SKM-1 (cell line): ENCODE measurements around the gene ARPC5.

Experiments
- DNase-seq: peaks from one replicate; lab custom pipeline; 2025; ENCODE audit not compliant: unreplicated experiment; lab: John Stamatoyannopoulos, UW

The ARPC5 gene

DNA sequence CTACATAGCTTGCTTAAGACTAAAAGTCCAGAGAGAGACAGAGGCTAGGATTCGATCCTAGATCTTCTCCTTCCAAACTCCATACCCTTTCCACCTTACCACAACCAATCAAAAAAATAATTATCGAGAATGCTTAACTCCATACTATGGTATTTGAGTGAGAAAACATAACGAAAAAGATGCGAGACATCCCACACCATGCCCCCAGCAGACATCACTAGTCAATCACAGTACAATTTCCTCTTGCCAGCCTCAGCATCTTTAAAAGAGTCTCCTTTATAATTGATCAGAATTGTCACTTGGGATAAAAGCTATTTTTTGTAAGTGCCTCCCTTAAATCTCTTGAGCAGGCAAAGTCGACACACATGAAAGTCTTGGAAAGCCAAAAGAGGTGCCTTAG is 46.2 kb downstream of the ARPC5 start:
- no peak for DNase-seq

DNA sequence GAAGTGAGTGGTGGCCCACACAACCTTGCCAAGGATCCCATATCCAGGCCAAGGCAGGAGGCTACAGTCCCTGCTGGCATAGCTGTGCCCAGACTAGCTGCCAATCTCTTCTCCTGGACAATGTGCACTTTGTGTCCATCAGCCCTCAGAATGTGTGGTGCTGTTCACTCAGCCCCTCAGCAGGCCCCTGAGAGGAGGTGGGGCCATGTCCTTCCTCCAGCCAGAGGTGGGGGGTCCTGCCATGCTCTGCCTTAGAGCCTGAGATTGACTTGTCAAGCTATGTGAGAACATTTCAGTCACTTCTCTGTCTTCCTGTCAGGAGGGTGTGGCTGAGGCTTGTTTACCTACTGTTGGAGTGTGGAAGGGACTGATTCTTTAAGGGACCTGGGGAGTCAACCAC is 46.8 kb downstream of the ARPC5 start:
- DNase-seq, result no peak

DNA sequence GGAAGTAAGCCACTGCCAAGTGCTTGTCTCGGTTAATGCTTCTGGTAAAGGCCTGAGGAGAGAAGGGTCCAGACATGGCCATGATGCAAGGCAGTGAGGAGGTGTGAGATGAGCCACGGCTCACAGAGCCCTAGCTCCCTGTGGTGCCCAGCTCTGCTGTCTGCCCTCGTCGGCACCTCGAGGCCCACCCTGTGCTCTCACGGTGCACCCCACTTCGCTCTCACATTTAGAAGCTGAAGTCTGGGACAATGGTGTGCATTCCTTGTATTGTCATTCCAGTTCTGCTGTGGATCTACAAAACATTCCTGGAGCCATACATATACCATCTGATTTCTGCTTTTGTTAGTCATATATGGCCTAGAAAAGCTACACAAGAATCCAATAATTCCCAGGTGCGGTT is 48.7 kb downstream of the ARPC5 start:
- no peak for DNase-seq

DNA sequence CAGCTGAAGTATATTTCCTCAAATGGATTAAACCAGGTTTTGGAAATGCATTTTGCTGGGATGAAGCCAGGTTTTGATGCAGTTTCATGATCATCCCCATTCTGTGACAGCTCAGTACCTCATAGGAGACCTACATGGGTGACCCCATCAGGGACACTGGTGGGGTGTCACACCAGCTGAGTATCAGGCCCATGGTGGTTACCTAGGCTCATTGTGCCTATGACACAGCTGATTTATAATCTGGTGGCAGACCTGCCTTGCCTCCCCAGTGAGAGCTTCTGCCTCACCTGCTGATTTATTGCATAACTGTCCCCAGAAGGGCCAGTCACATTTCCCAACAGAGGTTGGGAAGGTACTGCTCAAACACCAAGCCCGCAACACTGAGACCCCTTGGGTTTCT is 49.1 kb downstream of the ARPC5 start:
- DNase-seq, result no peak

DNA sequence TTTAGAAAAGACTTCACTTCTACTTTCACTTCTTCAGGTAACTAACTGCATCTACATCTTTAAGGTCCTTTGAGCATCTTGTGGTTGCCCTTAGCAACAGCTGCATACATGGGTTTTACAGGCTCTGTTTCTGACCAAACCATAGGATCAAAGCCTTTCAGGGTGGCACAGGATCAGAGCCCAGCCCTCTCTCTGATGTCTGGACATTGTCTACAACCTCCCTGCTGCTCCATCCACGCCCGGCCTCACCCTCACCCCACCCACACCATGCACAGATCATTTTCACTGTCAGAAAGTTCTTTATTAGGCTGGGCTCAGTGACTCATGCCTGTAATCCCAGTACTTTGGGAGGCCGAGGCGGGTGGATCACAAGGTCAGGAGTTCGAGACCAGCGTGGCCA is 50.5 kb downstream of the ARPC5 start:
- DNase-seq, result no peak

DNA sequence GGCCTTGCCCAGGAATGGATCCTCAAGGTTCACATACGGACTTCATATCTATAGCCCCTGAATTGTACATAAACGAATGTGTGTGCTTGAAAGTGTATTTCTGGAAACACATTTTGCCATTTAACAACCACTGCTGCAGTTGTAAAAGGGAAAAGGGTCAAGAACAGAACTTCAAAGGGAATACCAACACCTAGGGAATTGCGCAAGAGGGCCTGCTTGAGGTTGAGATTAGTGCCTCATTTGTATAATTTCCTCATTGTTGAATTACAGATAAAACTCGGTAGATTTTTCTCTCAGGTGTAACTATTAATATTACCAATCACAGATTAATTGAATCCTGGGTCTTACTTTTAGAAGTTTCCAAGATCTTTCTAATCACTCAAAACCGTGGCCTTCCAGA is 51.4 kb downstream of the ARPC5 start:
- DNase-seq, result no peak

DNA sequence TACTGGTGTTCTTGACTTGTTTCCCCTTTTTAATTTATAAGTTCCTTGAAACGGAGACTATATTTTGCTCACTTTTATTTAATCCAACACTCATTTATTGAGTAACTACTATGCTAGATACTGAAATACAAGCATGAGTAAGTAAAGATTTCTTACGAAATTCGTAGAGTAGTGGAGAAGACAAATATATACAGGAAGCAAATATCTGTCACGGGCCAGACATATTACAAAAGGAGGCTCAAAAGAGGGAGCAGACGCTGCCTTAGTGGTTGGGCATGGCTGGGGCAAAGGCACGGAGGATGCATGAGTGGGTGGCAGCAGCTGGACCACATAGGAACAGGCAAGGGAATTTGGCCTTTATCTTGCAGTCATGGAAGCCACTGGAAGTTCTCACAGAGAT is 52.1 kb downstream of the ARPC5 start:
- DNase-seq, result peak; percentile 72

DNA sequence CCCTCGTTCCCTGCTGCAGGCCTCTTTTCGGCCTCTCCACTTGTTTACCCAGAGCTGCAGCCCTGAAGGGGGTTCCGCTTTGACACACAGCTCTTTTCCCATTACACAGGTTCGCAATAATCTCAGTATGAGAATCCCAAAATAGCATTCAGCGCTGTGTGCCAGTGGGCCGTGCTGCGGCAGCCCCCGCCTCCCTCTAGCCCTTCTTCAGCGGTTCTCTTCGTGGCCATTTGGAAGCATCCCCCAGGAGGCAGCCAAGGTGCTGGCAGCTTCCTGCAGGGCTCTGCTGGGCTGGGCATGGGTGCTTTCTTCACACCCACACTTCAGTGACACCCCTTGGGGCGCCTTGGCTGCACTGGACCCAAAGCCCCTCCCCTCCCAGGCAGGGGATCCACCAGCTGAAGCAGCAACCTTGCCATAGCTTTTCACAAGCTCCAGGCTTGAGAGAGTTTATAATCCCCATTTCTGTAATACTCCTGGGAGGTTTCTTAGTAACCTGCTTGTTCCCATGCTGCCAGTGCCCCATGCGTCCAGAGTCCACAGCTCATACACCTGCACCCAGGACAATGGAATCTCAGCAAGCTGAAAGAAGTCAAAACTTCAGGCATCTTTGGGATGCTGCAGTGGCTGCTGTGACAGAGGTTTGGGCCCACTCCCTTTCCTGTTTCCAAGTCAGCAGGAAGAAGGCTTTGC is 53.4 kb downstream of the ARPC5 start:
- DNase-seq, result no peak

DNA sequence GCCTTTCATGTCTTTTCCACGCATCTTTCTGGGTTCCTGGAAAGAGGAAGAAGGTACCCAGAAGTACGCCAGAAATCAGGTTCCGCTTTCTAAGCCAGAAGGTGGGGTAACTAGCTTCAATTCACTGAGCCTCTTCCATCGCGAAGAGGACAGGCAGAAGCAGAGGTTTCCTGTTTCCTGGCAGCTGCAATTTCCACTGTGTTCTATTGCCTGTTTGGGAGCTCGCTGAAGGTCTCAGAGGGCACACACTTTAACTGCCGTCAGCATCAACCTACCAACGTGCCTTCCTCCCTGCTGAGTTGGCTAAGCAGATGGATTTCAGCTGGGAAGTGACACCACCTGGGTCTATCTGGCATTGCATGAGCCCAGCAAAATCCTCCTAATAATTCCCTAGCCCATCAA is 55.3 kb downstream of the ARPC5 start:
- DNase-seq, result peak; percentile 100

DNA sequence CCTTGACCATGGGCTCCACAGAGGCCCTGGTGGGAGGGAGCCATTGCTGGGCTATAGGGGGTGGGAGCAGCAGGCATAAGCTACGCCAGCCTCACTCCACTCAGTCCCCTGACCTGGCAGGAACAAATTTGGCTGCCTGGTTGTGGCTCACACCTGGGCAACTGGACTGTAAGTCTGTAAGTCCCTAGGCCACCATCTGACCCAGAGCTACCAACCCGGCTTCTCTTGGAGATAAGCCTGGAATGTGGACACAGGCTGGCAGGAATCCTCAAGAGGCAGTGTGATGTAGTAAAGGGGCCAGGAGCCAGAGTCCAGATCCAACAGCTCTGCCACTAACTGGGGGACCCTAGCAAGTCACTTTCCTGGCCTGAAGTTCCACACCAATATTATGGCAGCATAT is 56.7 kb downstream of the ARPC5 start:
- no peak for DNase-seq

DNA sequence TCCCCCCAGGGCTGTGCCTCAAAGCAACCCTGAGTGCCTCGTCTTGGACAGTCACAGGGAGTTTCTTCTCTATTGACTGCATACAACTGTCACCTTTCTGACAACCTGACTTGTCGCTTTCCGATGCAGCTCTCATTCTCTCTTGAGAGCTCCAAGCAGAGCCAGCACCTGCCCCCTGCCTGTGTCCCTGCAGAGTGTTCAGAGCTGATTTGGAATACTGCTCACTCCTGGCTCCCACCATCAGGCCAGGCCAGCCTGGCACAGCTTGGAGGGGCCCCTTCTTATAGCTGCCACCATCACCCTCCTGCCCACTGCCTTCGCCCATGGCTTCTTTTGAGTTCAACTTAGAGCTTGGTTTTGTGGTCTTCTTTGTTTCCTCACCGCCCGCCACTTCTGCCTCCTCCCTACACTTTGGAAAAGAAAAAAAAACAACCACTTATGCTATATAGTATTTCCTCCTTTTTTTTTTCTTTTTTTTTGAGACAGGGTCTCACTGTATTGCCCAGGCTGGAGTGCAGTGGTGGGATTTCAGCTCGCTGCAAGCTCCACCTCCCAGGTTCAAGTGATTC is 57.6 kb downstream of the ARPC5 start:
- DNase-seq, result no peak

DNA sequence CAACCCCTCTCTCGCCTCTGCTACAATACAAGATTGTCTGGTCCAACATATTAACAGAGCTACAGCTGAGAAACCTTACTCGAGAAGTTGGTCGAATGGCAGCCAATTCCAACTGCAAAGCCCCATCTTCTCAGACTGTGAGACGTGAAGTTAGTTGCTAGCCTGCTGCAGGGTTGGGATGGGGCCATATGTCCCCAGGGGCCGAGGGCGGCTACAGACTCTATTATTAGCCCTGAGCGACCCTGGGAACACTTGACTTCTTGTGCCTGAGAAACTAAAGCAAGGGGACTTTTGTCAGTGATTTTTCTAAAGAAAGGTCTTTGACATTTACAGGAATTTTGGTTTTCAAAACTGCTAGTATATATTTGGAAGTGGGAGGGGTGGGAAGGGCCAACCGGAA is 59.0 kb downstream of the ARPC5 start:
- DNase-seq, result no peak

DNA sequence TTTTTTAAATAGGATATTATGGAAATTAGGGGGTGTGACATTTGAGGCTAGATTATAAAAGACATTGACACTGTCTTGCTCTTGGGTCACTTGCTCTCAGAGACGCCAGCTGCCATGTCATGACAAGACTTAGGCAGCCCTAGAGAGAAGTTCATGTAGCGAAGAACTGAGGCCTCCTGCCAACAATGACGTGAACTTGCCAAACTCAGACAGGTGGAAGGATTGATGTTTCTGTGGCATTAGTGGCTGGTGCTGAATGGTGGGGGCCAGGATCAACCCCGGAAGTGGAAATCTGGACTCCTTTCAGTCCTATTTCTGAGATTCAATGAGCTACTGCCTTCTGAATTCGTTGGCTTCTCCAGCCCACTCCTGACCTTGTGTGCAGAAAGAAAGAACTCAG is 60.0 kb downstream of the ARPC5 start:
- no peak for DNase-seq

DNA sequence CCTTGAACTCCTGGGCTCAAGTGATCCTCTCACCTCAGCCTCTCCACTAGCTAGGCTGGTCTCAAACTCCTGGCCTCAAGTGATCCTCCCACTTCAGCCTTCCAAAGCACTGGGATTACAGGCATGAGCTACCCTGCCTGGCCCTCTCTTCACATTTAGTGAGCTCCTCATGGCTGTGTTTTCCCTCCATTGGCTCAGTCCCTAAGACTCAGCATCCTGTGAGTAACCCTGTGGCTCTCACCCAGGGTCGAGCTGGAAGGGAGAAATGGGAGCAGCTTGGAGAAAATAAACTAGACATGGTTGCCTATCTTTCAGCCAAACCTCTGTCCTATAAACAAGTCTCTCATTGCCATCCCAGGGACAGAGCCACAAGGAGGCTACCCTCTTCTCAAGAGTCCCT is 62.9 kb downstream of the ARPC5 start:
- no peak for DNase-seq

DNA sequence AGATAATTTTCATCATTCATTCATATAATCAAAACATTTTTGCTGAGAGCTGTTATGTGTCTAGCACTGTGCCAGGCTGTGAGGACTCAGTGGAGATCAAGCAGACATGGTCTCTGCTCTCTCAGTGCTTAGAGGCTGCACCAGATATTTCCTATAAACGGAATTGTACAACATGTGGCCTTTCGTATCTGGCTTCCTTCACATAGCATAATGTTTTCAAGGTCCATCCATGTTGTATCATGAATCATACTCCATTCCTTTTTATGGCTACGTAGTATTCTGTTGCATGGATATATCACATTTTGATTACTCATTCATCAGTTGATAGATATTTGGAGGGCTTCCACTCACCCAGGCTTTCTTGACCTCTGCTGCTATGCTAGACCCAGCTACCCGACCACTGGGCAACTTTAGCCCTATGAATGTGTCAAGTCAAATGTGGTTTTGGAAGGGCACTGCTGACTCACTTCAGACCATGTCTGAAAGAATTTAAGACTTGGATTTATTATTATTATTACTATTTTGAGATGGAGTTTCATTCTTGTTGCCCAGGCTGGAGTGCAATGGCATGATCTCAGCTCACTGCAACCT is 63.8 kb downstream of the ARPC5 start:
- DNase-seq, result no peak
